H9 (cell line): ENCODE measurements around the gene MDFIC. TPM values are rescaled to one million over a fixed set of nuclear protein-coding genes. Genes with fewer than 3 reads are reported as not detected.

Source experiments
- DNase-seq: peaks from one replicate; pipeline ENCODE4 v3.0.0-alpha.2; 2017
- H2AFZ ChIP-seq: one replicate; pipeline ENCODE4 v1.6.1; 2013; ENCODE audit warnings: mild to moderate bottlenecking, low read length, control low read depth, moderate library complexity
- H2AK5ac ChIP-seq: 2 replicates; pipeline ENCODE4 v1.6.1; 2013; ENCODE audit warnings: low read length, control low read depth, mixed read lengths; ENCODE audit not compliant: insufficient read length
- H2BK120ac ChIP-seq: one replicate; pipeline ENCODE4 v1.6.1; 2013; ENCODE audit warnings: low read depth, mild to moderate bottlenecking, low read length, control low read depth, inconsistent platforms; ENCODE audit not compliant: poor library complexity, severe bottlenecking
- H2BK12ac ChIP-seq: 2 replicates; pipeline ENCODE4 v1.6.1; 2013; ENCODE audit warnings: low read length, control low read depth, mixed read lengths, low read depth; ENCODE audit not compliant: insufficient read length
- H2BK15ac ChIP-seq: 2 replicates; pipeline ENCODE4 v1.6.1; 2013; ENCODE audit warnings: low read depth, low read length, control low read depth
- H2BK20ac ChIP-seq: one replicate; pipeline ENCODE4 v1.6.1; 2013; ENCODE audit warnings: low read depth, mild to moderate bottlenecking, low read length, control low read depth, inconsistent platforms; ENCODE audit not compliant: poor library complexity, severe bottlenecking
- H2BK5ac ChIP-seq: 2 replicates; pipeline ENCODE4 v1.6.1; 2013; ENCODE audit warnings: low read length, control low read depth, mixed read lengths; ENCODE audit not compliant: insufficient read length
- H3K14ac ChIP-seq: 2 replicates; pipeline ENCODE4 v1.6.1; 2013; ENCODE audit warnings: low read length, control low read depth; ENCODE audit not compliant: insufficient read depth
- H3K18ac ChIP-seq: 2 replicates; pipeline ENCODE4 v1.6.1; 2013; ENCODE audit warnings: low read depth, mild to moderate bottlenecking, mixed read lengths, low read length, control low read depth; ENCODE audit not compliant: insufficient read length
- H3K23ac ChIP-seq: 2 replicates; pipeline ENCODE4 v1.6.1; 2013; ENCODE audit warnings: low read length, control low read depth, mixed read lengths, low read depth; ENCODE audit not compliant: insufficient read length
- H3K23me2 ChIP-seq: 2 replicates; pipeline ENCODE4 v1.6.1; 2013; ENCODE audit warnings: low read depth, mild to moderate bottlenecking, mixed read lengths, low read length, control low read depth; ENCODE audit not compliant: insufficient read length, poor library complexity, severe bottlenecking
- H3K27ac ChIP-seq: 2 replicates; pipeline ENCODE4 v1.5.1; 2013; ENCODE audit warnings: low read length, control low read depth, mixed read lengths, low read depth; ENCODE audit not compliant: insufficient read length
- H3K27me3 ChIP-seq: 2 replicates; pipeline ENCODE4 v1.6.1; 2013; ENCODE audit warnings: low read length, control low read depth, inconsistent platforms; ENCODE audit not compliant: insufficient read depth
- H3K4ac ChIP-seq: 2 replicates; pipeline ENCODE4 v1.6.1; 2013; ENCODE audit warnings: low read depth, mild to moderate bottlenecking, control low read depth, inconsistent platforms, low read length, moderate library complexity
- H3K4me1 ChIP-seq: 2 replicates; pipeline ENCODE4 v1.6.1; 2013; ENCODE audit warnings: low read length, control low read depth, inconsistent platforms; ENCODE audit not compliant: insufficient read depth
- H3K4me2 ChIP-seq: 2 replicates; pipeline ENCODE4 v1.6.1; 2013; ENCODE audit warnings: low read length, control low read depth, mixed read lengths; ENCODE audit not compliant: insufficient read length, insufficient read depth
- H3K56ac ChIP-seq: 2 replicates; pipeline ENCODE4 v1.6.1; 2013; ENCODE audit warnings: low read depth, mild to moderate bottlenecking, mixed read lengths, low read length, control low read depth; ENCODE audit not compliant: insufficient read length
- H3K79me1 ChIP-seq: 2 replicates; pipeline ENCODE4 v1.6.1; 2013; ENCODE audit warnings: low read depth, mild to moderate bottlenecking, moderate library complexity, low read length, control low read depth, inconsistent platforms; ENCODE audit not compliant: insufficient read depth, poor library complexity, severe bottlenecking
- H3K79me2 ChIP-seq: 2 replicates; pipeline ENCODE4 v1.6.1; 2013; ENCODE audit warnings: low read length, control low read depth, inconsistent platforms; ENCODE audit not compliant: insufficient read depth
- H3K9ac ChIP-seq: 2 replicates; pipeline ENCODE4 v1.6.1; 2013; ENCODE audit warnings: low read length, control low read depth, mixed read lengths; ENCODE audit not compliant: insufficient read length; ENCODE audit errors: extremely low read depth
- H3K9me3 ChIP-seq: one replicate; pipeline ENCODE4 v1.6.1; 2013; ENCODE audit warnings: low read depth, low read length, inconsistent platforms; ENCODE audit not compliant: control insufficient read depth
- H3T11ph ChIP-seq: one replicate; pipeline ENCODE4 v1.6.1; 2013; ENCODE audit warnings: mild to moderate bottlenecking, low read length, control low read depth, inconsistent platforms
- H4K20me1 ChIP-seq: one replicate; pipeline ENCODE4 v1.6.1; 2013; ENCODE audit not compliant: control insufficient read depth, insufficient read length, insufficient read depth
- H4K5ac ChIP-seq: 2 replicates; pipeline ENCODE4 v1.6.1; 2013; ENCODE audit warnings: low read depth, mild to moderate bottlenecking, mixed read lengths, low read length, control low read depth; ENCODE audit not compliant: insufficient read length
- H4K8ac ChIP-seq: replicated peaks from 2 replicates; pipeline ENCODE4 v1.6.1; 2013; ENCODE audit warnings: low read length, control low read depth, mixed read lengths, low read depth; ENCODE audit not compliant: insufficient read length
- H4K91ac ChIP-seq: 2 replicates; pipeline ENCODE4 v1.6.1; 2013; ENCODE audit warnings: low read depth, mild to moderate bottlenecking, moderate library complexity, mixed read lengths, low read length, control low read depth; ENCODE audit not compliant: insufficient read length
- H3K27ac Mint-ChIP-seq, 3 experiments: 2 replicates in 2 of 3; 3 replicates in 1 of 3; pipeline ENCODE4 v1.8.0; 2020 to 2021; ENCODE audit warnings: mixed read lengths in 3 of 3, mild to moderate bottlenecking in 1 of 3, moderate library complexity in 1 of 3
- H3K27me3 Mint-ChIP-seq: 2 replicates; pipeline ENCODE4 v1.8.0; 2021; ENCODE audit warnings: low read depth, mild to moderate bottlenecking, moderate library complexity, mixed read lengths
- H3K36me3 Mint-ChIP-seq, 3 experiments: 2 replicates in 2 of 3; 3 replicates in 1 of 3; pipeline ENCODE4 v1.8.0; 2020 to 2021; ENCODE audit warnings: low read depth in 3 of 3, mixed read lengths in 3 of 3; ENCODE audit not compliant: insufficient read depth in 1 of 3
- H3K4me1 Mint-ChIP-seq, 2 experiments: 2 replicates each; pipeline ENCODE4 v1.8.0; 2020; ENCODE audit warnings: mixed read lengths in 2 of 2
- H3K4me3 Mint-ChIP-seq, 2 experiments: 2 replicates in 1 of 2; 3 replicates in 1 of 2; pipeline ENCODE4 v1.8.0; 2020 to 2021; ENCODE audit warnings: mild to moderate bottlenecking in 2 of 2, mixed read lengths in 2 of 2, moderate library complexity in 1 of 2
- H3K9me3 Mint-ChIP-seq, 2 experiments: 2 replicates in 1 of 2; 3 replicates in 1 of 2; pipeline ENCODE4 v1.8.0; 2020; ENCODE audit warnings: mild to moderate bottlenecking in 2 of 2, mixed read lengths in 2 of 2, moderate library complexity in 1 of 2
- CTCF ChIP-seq: fragments of 200-600 bp; sonication (generic); conservative IDR thresholded peaks from 3 replicates; pipeline ENCODE4 v1.8.0; 2021; ENCODE audit warnings: antibody characterized with exemption, mild to moderate bottlenecking
- WGBS: extraction: QIAGEN DNeasy Blood & Tissue Kit; methylation state at CpG from one replicate; pipeline ENCODE4 v1.1.7; 2013; ENCODE audit warnings: missing lambda C conversion rate, low lambda C conversion rate, mixed read lengths; ENCODE audit not compliant: insufficient read length; ENCODE audit errors: extremely low coverage; 5-methylcytosine and 5-hydroxymethylcytosine counted together
- total RNA-seq: library from RNA; stranded (reverse); gene quantifications from 2 replicates; pipeline ENCODE4 v1.2.1, GENCODE V29; 2021

MDFIC gene
- total RNA-seq, 1 experiment from 2014 or later, result 2.0 TPM

GRCh38 chr7:114923403-114923713, 1.5 kb downstream of the MDFIC start:
- no peak overlapping the region for H3K23ac ChIP-seq
- H3K4me1 ChIP-seq, result no peaks in the 10 kb centered on the region; the same call in 1 of the 2 replicates
- H3K4me2 ChIP-seq, result peak overlapping the region; percentile 68
- H2AFZ ChIP-seq, result no peak overlapping the region
- peaks cover 16% of the 10 kb centered on the region for H3K23me2 ChIP-seq
- H4K8ac ChIP-seq, result no peak overlapping the region
- DNase-seq, result no peak
- H3K18ac ChIP-seq, result no peak overlapping the region
- no peak overlapping the region for H2BK12ac ChIP-seq
- Mint-ChIP-seq H3K27me3 (peaks cover 36% of the 10 kb centered on the region), H3K36me3 (no peaks in the 10 kb centered on the region; a peak in 1 of 7 replicates), H3K27ac (peak overlapping the region in 1 of 3 experiments; percentile 50; a peak in 2 of 7 replicates), H3K4me3 (peak overlapping the region; percentile 76 to 88), H3K4me1 (peaks cover 9 to 15% of the 10 kb centered on the region in 2 experiments), H3K9me3 (no peaks in the 10 kb centered on the region; a peak in 1 of 5 replicates)
- no peak overlapping the region for H2AK5ac ChIP-seq
- no peaks in the 10 kb centered on the region for H4K20me1 ChIP-seq
- H3K9me3 ChIP-seq, result no peaks in the 10 kb centered on the region
- H2BK15ac ChIP-seq, result no peak overlapping the region
- peak overlapping the region; percentile 42 for H3K9ac ChIP-seq
- H2BK120ac ChIP-seq, result no peak overlapping the region
- no peak overlapping the region for H3K27ac ChIP-seq
- H3K14ac ChIP-seq, result no peak overlapping the region
- H3K4ac ChIP-seq, result no peak overlapping the region
- WGBS, result no CpG with 5 or more reads among the region's 4 CpGs
- no peak overlapping the region for H3K56ac ChIP-seq
- TF ChIP-seq CTCF, result no peak
- no peak overlapping the region for H3T11ph ChIP-seq
- no peaks in the 10 kb centered on the region for H3K79me1 ChIP-seq
- H2BK20ac ChIP-seq, result no peak overlapping the region
- no peaks in the 10 kb centered on the region for H3K27me3 ChIP-seq
- no peak overlapping the region for H4K5ac ChIP-seq
- H2BK5ac ChIP-seq, result no peak overlapping the region
- H4K91ac ChIP-seq, result no peak overlapping the region
- H3K79me2 ChIP-seq, result no peaks in the 10 kb centered on the region
